HL-60/S4 treated with phorbol 12-myristate 13-acetate at 8.2 ng/mL for 4 days and 3 days (cell line): Measurements from ENCODE around the gene ANGPT4.
"Not testable (repeated sequence)": the region's sequence is repeated elsewhere in the genome, so short reads cannot be mapped to it uniquely, and the experiment has no call there.

Experiments used
- in situ Hi-C: fragments of 300-500 bp; cut with MboI; formaldehyde crosslinking; loops from 2 replicates; pipeline ENCODE4 v1.15.0; 2022; ENCODE audit warnings: low sequenced_read_pairs

The ANGPT4 gene

GRCh38 chr20:830011-830521 is 86.1 kb downstream of the ANGPT4 start:
- in situ Hi-C loops = no loop called here

GRCh38 chr20:829551-829950 is 86.6 kb downstream of the ANGPT4 start:
- in situ Hi-C loops = no loop called here

GRCh38 chr20:828987-829386 is 87.1 kb downstream of the ANGPT4 start:
- in situ Hi-C loops = no loop called here

GRCh38 chr20:827981-828380 is 88.2 kb downstream of the ANGPT4 start:
- in situ Hi-C loops = not testable (repeated sequence)

GRCh38 chr20:826695-827323 is 89.3 kb downstream of the ANGPT4 start:
- in situ Hi-C loops = no loop called here

- in situ Hi-C loops = no loop called here
These were observed 90.3 kb downstream of the ANGPT4 start for GRCh38 chr20:825710-826421.

- in situ Hi-C loops = loop anchor here (25.0 kb wide), 1 partner anchor 287 kb away; the partner anchor contains the start of gene PSMF1
These were observed 91.2 kb downstream of the ANGPT4 start for GRCh38 chr20:824916-825315.

GRCh38 chr20:824490-824889 is 91.6 kb downstream of the ANGPT4 start:
- in situ Hi-C loops = loop anchor here (25.0 kb wide), 1 partner anchor 288 kb away; the partner anchor contains the start of gene PSMF1

- in situ Hi-C loops = loop anchor here (25.0 kb wide), 1 partner anchor 289 kb away; the partner anchor contains the start of gene PSMF1
These were observed 92.6 kb downstream of the ANGPT4 start for GRCh38 chr20:823574-823902.

- in situ Hi-C loops = loop anchor here (25.0 kb wide), 1 partner anchor 289 kb away; the partner anchor contains the start of gene PSMF1
These were observed 93.2 kb downstream of the ANGPT4 start for GRCh38 chr20:822651-823573.

GRCh38 chr20:821731-822065 is 94.4 kb downstream of the ANGPT4 start:
- in situ Hi-C loops = loop anchor here (25.0 kb wide), 1 partner anchor 291 kb away; the partner anchor contains the start of gene PSMF1

GRCh38 chr20:821046-821730 is 94.9 kb downstream of the ANGPT4 start:
- in situ Hi-C loops = loop anchor here (25.0 kb wide), 1 partner anchor 291 kb away; the partner anchor contains the start of gene PSMF1

- in situ Hi-C loops = loop anchor here (25.0 kb wide), 1 partner anchor 292 kb away; the partner anchor contains the start of gene PSMF1
These were observed 95.7 kb downstream of the ANGPT4 start for GRCh38 chr20:820323-820953.
